Stimulated activated CD4-positive, alpha-beta T cell treated with anti-CD3 and anti-CD28 coated beads, Interleukin-12 subunit alpha, Interleukin-12 subunit beta, amount 100 ng/mL, for 24 hours (primary cell): ENCODE data around the gene SPZ1.
"Not testable (repeated sequence)": the region's sequence is repeated elsewhere in the genome, so short reads cannot be mapped to it uniquely, and the experiment has no call there.

Experiments used
- DNase-seq, 2 experiments: peaks; one replicate each; pipeline ENCODE4 v3.0.0-alpha.2; 2020; ENCODE audit warnings: low read depth in 2 of 2

The SPZ1 gene

GRCh38 chr5:80319702-80320101 lies at the start of gene SPZ1:
Gene SPZ1, plus strand, starts transcription at chr5:80320002. Its CDS starts 214 bp downstream, at chr5:80320216.
- DNase-seq, result no peak

GRCh38 chr5:80270543-80270942 lies 49.3 kb upstream of the SPZ1 start:
- not testable (repeated sequence) for DNase-seq

- DNase-seq, result no peak
Observed at GRCh38 chr5:80275347-80275746, 44.5 kb upstream of the SPZ1 start.

- DNase-seq, result no peak
Observed at GRCh38 chr5:80276186-80276585, 43.6 kb upstream of the SPZ1 start.

- no peak for DNase-seq
Observed at GRCh38 chr5:80277191-80277590, 42.6 kb upstream of the SPZ1 start.

- no peak for DNase-seq
Observed at GRCh38 chr5:80282054-80282453, 37.7 kb upstream of the SPZ1 start.

- no peak for DNase-seq
Observed at GRCh38 chr5:80283360-80283759, 36.4 kb upstream of the SPZ1 start.

GRCh38 chr5:80284720-80285119 lies 35.1 kb upstream of the SPZ1 start:
- DNase-seq, result no peak

- DNase-seq, result no peak
Observed at GRCh38 chr5:80288177-80288576, 31.6 kb upstream of the SPZ1 start.

- no peak for DNase-seq
Observed at GRCh38 chr5:80289320-80289719, 30.5 kb upstream of the SPZ1 start.

- DNase-seq, result no peak
Observed at GRCh38 chr5:80291761-80292160, 28.0 kb upstream of the SPZ1 start.

GRCh38 chr5:80296121-80296520 lies 23.7 kb upstream of the SPZ1 start:
- DNase-seq, result no peak

- DNase-seq, result no peak
Observed at GRCh38 chr5:80299601-80300000, 20.2 kb upstream of the SPZ1 start.

GRCh38 chr5:80300125-80300524 lies 19.7 kb upstream of the SPZ1 start:
- DNase-seq, result no peak

GRCh38 chr5:80300796-80301195 lies 19.0 kb upstream of the SPZ1 start:
- not testable (repeated sequence) for DNase-seq

- not testable (repeated sequence) for DNase-seq
Observed at GRCh38 chr5:80301342-80301741, 18.5 kb upstream of the SPZ1 start.

GRCh38 chr5:80302636-80303035 lies 17.2 kb upstream of the SPZ1 start:
- DNase-seq, result no peak

- no peak for DNase-seq
Observed at GRCh38 chr5:80308526-80308925, 11.3 kb upstream of the SPZ1 start.

GRCh38 chr5:80309871-80310665 lies 9.7 kb upstream of the SPZ1 start:
- no peak for DNase-seq

- DNase-seq, result no peak
Observed at GRCh38 chr5:80315244-80315643, 4.6 kb upstream of the SPZ1 start.

- no peak for DNase-seq
Observed at GRCh38 chr5:80318212-80318611, 1.6 kb upstream of the SPZ1 start.

GRCh38 chr5:80324912-80325311 lies 5.1 kb downstream of the SPZ1 start:
- DNase-seq, result no peak

GRCh38 chr5:80326468-80326867 lies 6.7 kb downstream of the SPZ1 start:
- no peak for DNase-seq

GRCh38 chr5:80337379-80337778 lies 17.6 kb downstream of the SPZ1 start:
- no peak for DNase-seq
